Posterior vena cava (tissue), 2 donors: ENCODE data around the gene CCL5. TPM values are rescaled to one million over a fixed set of nuclear protein-coding genes. Genes with fewer than 3 reads are reported as not detected.

Experiments
- DNase-seq: peaks from one replicate; pipeline ENCODE4 v3.0.0-alpha.2; 2020; ENCODE audit warnings: low spot score
- intact Hi-C, 2 donors: fragments of 100-400 bp; cut with DNase I; formaldehyde crosslinking; loops; one replicate each; pipeline versions ENCODE4 v1.14.1 to v1.14.2; 2022 to 2023
- total RNA-seq, 2 donors: library from RNA; stranded (reverse); fragmentation: NEBNext Ultra II Directional; extraction: Animal tissue kit (Norgen Biotek cat#: 25700); gene quantifications; one replicate each; pipeline ENCODE4 v1.2.1, GENCODE V29; 2021
- donor health status: DM: yes; HTN: yes; CAD: no.
- donor health status: DM: yes; HTN: yes; CAD: no.

Gene CCL5
- total RNA-seq, 2 donors from 2014 or later, result 2.1 to 3.2 TPM

- intact Hi-C loops, result no loop called here
- DNase-seq, result no peak
Observed at GRCh38 chr17:35843698-35844097, 36.5 kb downstream of the CCL5 start.

DNA sequence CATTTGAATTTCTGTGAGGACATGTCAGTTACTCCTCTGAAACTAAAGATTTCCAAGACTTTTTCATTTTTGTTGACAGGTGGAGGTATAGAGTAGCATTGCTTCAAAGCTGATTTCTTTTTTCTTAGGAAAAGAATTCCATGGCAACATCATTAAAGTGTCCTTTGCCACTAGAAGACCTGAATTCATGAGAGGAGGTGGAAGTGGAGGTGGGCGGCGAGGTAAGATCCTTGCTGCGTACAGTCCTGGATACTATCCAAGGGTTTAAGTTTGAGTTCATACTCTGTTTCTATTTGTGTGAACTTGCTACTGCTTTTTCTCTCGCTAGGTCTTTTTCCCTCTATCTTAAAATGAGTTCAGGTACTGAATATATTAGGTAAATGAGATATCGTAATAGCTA lies 37.9 kb downstream of the CCL5 start:
- DNase-seq, result no peak
- intact Hi-C loops, result no loop called here

DNA sequence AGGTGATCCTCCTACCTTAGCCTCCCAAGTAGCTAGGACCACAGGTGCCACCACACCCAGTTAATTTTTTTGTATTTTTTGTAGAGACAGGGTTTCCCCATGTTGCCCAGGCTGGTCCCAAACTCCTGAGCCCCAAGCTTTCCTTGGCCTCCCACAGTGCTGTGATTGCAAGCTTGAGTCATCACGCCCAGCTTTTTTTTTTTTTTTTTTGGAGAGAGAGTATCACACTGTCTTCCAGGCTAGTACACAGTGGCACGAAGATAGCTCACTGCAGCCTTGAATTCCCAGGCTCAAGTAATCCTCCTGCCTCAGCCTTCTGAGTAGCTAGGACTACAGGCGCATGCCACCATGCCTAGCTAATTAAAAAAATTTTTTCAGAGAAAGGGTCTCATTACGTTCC lies 38.7 kb downstream of the CCL5 start:
- DNase-seq, result no peak
- intact Hi-C loops, result no loop called here

DNA sequence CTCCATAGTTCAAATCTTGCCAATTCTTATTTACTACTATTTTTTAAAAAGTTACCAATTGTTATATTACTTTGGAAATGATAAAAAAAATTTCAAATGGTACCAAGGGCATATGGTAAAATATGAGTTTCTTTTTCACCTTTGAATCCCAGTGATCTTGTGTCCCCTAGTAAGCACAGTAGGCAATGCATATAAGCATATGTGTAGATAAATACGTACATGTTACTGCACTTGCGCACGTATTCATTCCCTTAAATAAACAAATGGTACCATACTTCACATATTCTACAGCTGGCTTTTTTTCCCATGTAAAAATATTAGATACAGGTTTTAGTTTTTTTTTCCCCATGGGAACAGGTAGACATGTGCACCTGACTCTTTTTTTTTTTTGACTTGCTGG lies 39.1 kb downstream of the CCL5 start:
- intact Hi-C loops, result no loop called here
- DNase-seq, result no peak

- no peak for DNase-seq
- intact Hi-C loops, result loop anchor here in 1 of 2 donors (5.0 kb wide), 1 partner anchor 1152 kb away; no protein-coding TSS in a partner anchor
Observed at GRCh38 chr17:35825206-35825605, 55.0 kb downstream of the CCL5 start.

Other genes with a start within 250 kb of the CCL5 start
- 1 to 10 TPM; 1.1 to 2.3 TPM for gene RASL10B, start 148.7 kb downstream of the CCL5 start, total RNA-seq
- gene GAS2L2, start 127.1 kb downstream of the CCL5 start, total RNA-seq, result not detected
- gene C17orf50, start 119.5 kb downstream of the CCL5 start, total RNA-seq, result not detected
- 10 to 100 TPM in 1 of 2 donors, 1 to 10 TPM in 1; 8.8 to 18.2 TPM for gene MMP28, start 84.7 kb downstream of the CCL5 start, total RNA-seq
- 100 to 1,000 TPM; 121 to 129 TPM for gene TAF15, start 70.9 kb downstream of the CCL5 start, total RNA-seq
- not detected for gene HEATR9, start 11.5 kb downstream of the CCL5 start, total RNA-seq
- not detected for gene RDM1, start 50.4 kb upstream of the CCL5 start, total RNA-seq
- gene LYZL6, start 63.4 kb upstream of the CCL5 start, total RNA-seq, result not detected
- gene CCL16, start 101.1 kb upstream of the CCL5 start, total RNA-seq, result under 1 TPM in 1 of 2 donors, not detected in 1; 0.69 TPM
- gene CCL14, start 106.4 kb upstream of the CCL5 start, total RNA-seq, result 100 to 1,000 TPM in 1 of 2 donors, 10 to 100 TPM in 1; 22.6 to 104 TPM
- not detected for gene CCL15, start 121.2 kb upstream of the CCL5 start, total RNA-seq
- 1 to 10 TPM; 2.5 to 2.6 TPM for gene CCL23, start 137.6 kb upstream of the CCL5 start, total RNA-seq
- gene CCL18, start 183.9 kb upstream of the CCL5 start, total RNA-seq, result 10 to 100 TPM in 1 of 2 donors, 1 to 10 TPM in 1; 3.2 to 28.5 TPM
- gene CCL3, start 209.8 kb upstream of the CCL5 start, total RNA-seq, result 1 to 10 TPM; 2.0 to 2.6 TPM
- gene CCL4, start 223.5 kb upstream of the CCL5 start, total RNA-seq, result 1 to 10 TPM; 2.3 to 2.6 TPM